Measurements from ENCODE around the gene KRTAP5-6.
"Not testable (repeated sequence)": the region's sequence is repeated elsewhere in the genome, so short reads cannot be mapped to it uniquely, and the experiment has no call there.

KRTAP5-6 gene

GRCh38 chr11:1683904-1684572 is 13.0 kb upstream of the KRTAP5-6 start:
- not testable (repeated sequence) for DNase-seq

- DNase-seq, result not testable (repeated sequence)
These were observed 11.8 kb upstream of the KRTAP5-6 start for GRCh38 chr11:1684886-1685874.

GRCh38 chr11:1686220-1686619 is 10.8 kb upstream of the KRTAP5-6 start:
- not testable (repeated sequence) for DNase-seq

GRCh38 chr11:1688336-1688947 is 8.6 kb upstream of the KRTAP5-6 start:
- not testable (repeated sequence) for DNase-seq

GRCh38 chr11:1689250-1690166 is 7.5 kb upstream of the KRTAP5-6 start:
- DNase-seq, result not testable (repeated sequence)

GRCh38 chr11:1690167-1691025 is 6.6 kb upstream of the KRTAP5-6 start:
- DNase-seq, result no peak

GRCh38 chr11:1691026-1691877 is 5.7 kb upstream of the KRTAP5-6 start:
- DNase-seq, result no peak

- DNase-seq, result no peak
These were observed 4.9 kb upstream of the KRTAP5-6 start for GRCh38 chr11:1691878-1692707.

- no peak for DNase-seq
These were observed 4.2 kb upstream of the KRTAP5-6 start for GRCh38 chr11:1692708-1693326.

- peak; percentile 83 for DNase-seq
These were observed 3.5 kb upstream of the KRTAP5-6 start for GRCh38 chr11:1693327-1694063.

- peak; percentile 91 for DNase-seq
These were observed 2.7 kb upstream of the KRTAP5-6 start for GRCh38 chr11:1694064-1694845.

GRCh38 chr11:1694846-1695547 is 2.0 kb upstream of the KRTAP5-6 start:
- DNase-seq, result no peak

- DNase-seq, result no peak
These were observed 1.4 kb upstream of the KRTAP5-6 start for GRCh38 chr11:1695548-1696108.

- no peak for DNase-seq
These were observed 2.8 kb downstream of the KRTAP5-6 start for GRCh38 chr11:1699771-1700170.

GRCh38 chr11:1701091-1701807 is 4.3 kb downstream of the KRTAP5-6 start:
- no peak for DNase-seq

GRCh38 chr11:1702506-1702905 is 5.5 kb downstream of the KRTAP5-6 start:
- no peak for DNase-seq

Data from DMS53 (cell line).